IMR-90 (cell line): ENCODE measurements around the gene ADAMTS19. TPM values are rescaled to one million over a fixed set of nuclear protein-coding genes. Genes with fewer than 3 reads are reported as not detected.

ENCODE experiments used
- ATAC-seq: fragments of 200-7000 bp; cut with Tn5 transposase; 2 replicates; pipeline ENCODE4 v1.9.1; 2020; ENCODE audit warnings: low read depth, mild to moderate bottlenecking, moderate library complexity
- BruUV-seq: library from RNA; stranded (reverse); fragments of 400-500 nt; replicated peaks from 2 replicates; lab custom pipeline; 2021; lab: Mats Ljungman, UMichigan
- CTCF ChIA-PET: fragments of 300-600 bp; formaldehyde crosslinking; extraction: SDS; loops from one replicate; lab custom pipeline; 2021; ENCODE audit warnings: antibody characterized with exemption; lab: Yijun Ruan, JAX
- POLR2A ChIA-PET: fragments of 300-600 bp; sonication (Branson Sonifier 250); formaldehyde crosslinking; loops from one replicate; lab custom pipeline; 2022; ENCODE audit warnings: antibody characterized with exemption; ENCODE audit not compliant: unreplicated experiment; lab: Charles Lee
- DNase-seq: peaks from one replicate; pipeline ENCODE4 v3.0.0; 2013
- H2AFZ ChIP-seq: replicated peaks from 2 replicates; pipeline ENCODE3; 2013; ENCODE audit warnings: low read length, mild to moderate bottlenecking; ENCODE audit not compliant: poor library complexity
- H2AK5ac ChIP-seq: 2 replicates; pipeline ENCODE4 v1.6.1; 2013; ENCODE audit warnings: low read depth, low read length, inconsistent platforms
- H2AK9ac ChIP-seq: replicated peaks from 2 replicates; pipeline ENCODE3; 2013; ENCODE audit warnings: mild to moderate bottlenecking, low read depth, low read length, moderate library complexity; ENCODE audit not compliant: poor library complexity
- H2BK120ac ChIP-seq: 2 replicates; pipeline ENCODE4 v1.6.1; 2013; ENCODE audit warnings: low read depth, low read length, inconsistent platforms
- H2BK15ac ChIP-seq: 3 replicates; pipeline ENCODE4 v1.6.1; 2013; ENCODE audit warnings: low read depth, low read length, inconsistent platforms
- H2BK20ac ChIP-seq: 2 replicates; pipeline ENCODE4 v1.6.1; 2013; ENCODE audit warnings: low read depth, mild to moderate bottlenecking, inconsistent platforms, low read length, moderate library complexity
- H2BK5ac ChIP-seq: 2 replicates; pipeline ENCODE4 v1.6.1; 2013; ENCODE audit warnings: mild to moderate bottlenecking, low read depth, low read length, inconsistent platforms; ENCODE audit not compliant: poor library complexity, severe bottlenecking
- H3K14ac ChIP-seq: replicated peaks from 2 replicates; pipeline ENCODE4 v1.6.1; 2013; ENCODE audit warnings: low read depth, low read length, inconsistent platforms
- H3K18ac ChIP-seq: 2 replicates; pipeline ENCODE4 v1.6.1; 2013; ENCODE audit warnings: low read depth, low read length, control low read depth
- H3K23ac ChIP-seq: 2 replicates; pipeline ENCODE4 v1.6.1; 2013; ENCODE audit warnings: low read depth, low read length, inconsistent platforms
- H3K27ac ChIP-seq: 2 replicates; pipeline ENCODE4 v1.5.1; 2013; ENCODE audit warnings: mild to moderate bottlenecking, control low read depth, low read length; ENCODE audit not compliant: insufficient read depth
- H3K27me3 ChIP-seq: 2 replicates; pipeline ENCODE4 v1.6.1; 2013; ENCODE audit warnings: low read length; ENCODE audit not compliant: control insufficient read depth, insufficient read depth
- H3K36me3 ChIP-seq: 2 replicates; pipeline ENCODE4 v1.6.1; 2013; ENCODE audit warnings: low read length, mixed read lengths; ENCODE audit not compliant: control insufficient read depth, insufficient read depth
- H3K4ac ChIP-seq: 2 replicates; pipeline ENCODE4 v1.6.1; 2013; ENCODE audit warnings: low read depth, low read length, inconsistent platforms
- H3K4me1 ChIP-seq: 2 replicates; pipeline ENCODE4 v1.6.1; 2013; ENCODE audit warnings: low read length, mixed read lengths; ENCODE audit not compliant: control insufficient read depth, insufficient read depth
- H3K4me2 ChIP-seq: 2 replicates; pipeline ENCODE4 v1.6.1; 2013; ENCODE audit warnings: low read depth, mild to moderate bottlenecking, control low read depth, low read length, moderate library complexity
- H3K4me3 ChIP-seq: 2 replicates; pipeline ENCODE4 v1.5.1; 2013; ENCODE audit warnings: low read depth, mild to moderate bottlenecking, control low read depth, low read length, moderate library complexity; ENCODE audit not compliant: insufficient read depth
- H3K56ac ChIP-seq: 2 replicates; pipeline ENCODE4 v1.6.1; 2013; ENCODE audit warnings: low read length, inconsistent platforms; ENCODE audit not compliant: insufficient read depth; ENCODE audit errors: extremely low read depth
- H3K79me1 ChIP-seq, 2 experiments: 2 replicates each; pipeline ENCODE4 v1.6.1; 2013; ENCODE audit warnings: low read length in 2 of 2, inconsistent platforms in 1 of 2, low read depth in 1 of 2
- H3K9ac ChIP-seq: 2 replicates; pipeline ENCODE4 v1.6.1; 2013; ENCODE audit warnings: low read depth, low read length, control low read depth
- H3K9me1 ChIP-seq: 2 replicates; pipeline ENCODE4 v1.6.1; 2013; ENCODE audit warnings: low read length, inconsistent platforms; ENCODE audit not compliant: insufficient read depth
- H3K9me3 ChIP-seq: 2 replicates; pipeline ENCODE4 v1.6.1; 2013; ENCODE audit warnings: low read length; ENCODE audit not compliant: control insufficient read depth, insufficient read depth
- H4K20me1 ChIP-seq: 2 replicates; pipeline ENCODE4 v1.6.1; 2013; ENCODE audit warnings: low read length, inconsistent platforms; ENCODE audit not compliant: insufficient read depth
- H4K5ac ChIP-seq: 2 replicates; pipeline ENCODE4 v1.6.1; 2013; ENCODE audit warnings: mild to moderate bottlenecking, low read depth, low read length, control low read depth
- H4K8ac ChIP-seq, 2 experiments: 2 replicates each; pipeline ENCODE4 v1.6.1; 2013; ENCODE audit warnings: low read depth in 2 of 2, low read length in 2 of 2, control low read depth in 1 of 2, inconsistent platforms in 1 of 2
- H4K91ac ChIP-seq: 2 replicates; pipeline ENCODE4 v1.6.1; 2013; ENCODE audit warnings: low read depth, low read length, inconsistent platforms; ENCODE audit not compliant: insufficient read depth
- RCOR1 ChIP-seq: IDR thresholded peaks from 2 replicates; pipeline ENCODE4 v1.6.1; 2012; ENCODE audit warnings: mild to moderate bottlenecking, low read length, improper control_type of control experiment; ENCODE audit not compliant: insufficient replicate concordance
- WGBS, 2 experiments: methylation state at CpG; one replicate each; pipeline versions ENCODE4 v1.1.5 to v1.1.7; 2013; ENCODE audit warnings: missing lambda C conversion rate in 2 of 2; ENCODE audit not compliant: insufficient read length in 1 of 2; ENCODE audit errors: extremely low coverage in 2 of 2; 5-methylcytosine and 5-hydroxymethylcytosine counted together
- dilution Hi-C: fragments of 300-500 bp; cut with HindIII; formaldehyde crosslinking; loops from one replicate; pipeline ENCODE4 v1.14.3; 2018; ENCODE audit warnings: low sequenced_read_pairs; ENCODE audit not compliant: unreplicated experiment
- in situ Hi-C: fragments of 300-500 bp; cut with MboI; formaldehyde crosslinking; loops from 3 replicates; pipeline ENCODE4 v1.14.3; 2019; ENCODE audit warnings: low sequenced_read_pairs, inconsistent platforms, mixed read lengths
- intact Hi-C: fragments of 100-400 bp; cut with micrococcal nuclease; formaldehyde crosslinking; loops from 2 replicates; pipeline ENCODE4 v1.10.0; 2022
- polyA plus RNA-seq, 3 experiments: library from polyadenylated mRNA; depleted of rRNA; stranded (reverse); fragments of >200 nt; gene quantifications; 2 replicates each; pipeline ENCODE4 v1.2.3, GENCODE V29; 2012; ENCODE audit warnings: low replicate concordance in 1 of 3
- total RNA-seq: library from RNA; depleted of rRNA; stranded (reverse); fragments of >200 nt; gene quantifications from 2 replicates; pipeline ENCODE4 v1.2.3, GENCODE V29; 2012
- TF ChIP-seq, protein P1 (sequence below): conservative IDR thresholded peaks from 2 replicates; pipeline ENCODE4 v1.5.1; 2012; ENCODE audit warnings: mild to moderate bottlenecking, low read depth, low read length, improper control_type of control experiment

Gene ADAMTS19
- total and polyA plus RNA-seq, 2 of the 4 experiments (the other 2 are of a cell fraction), result under 0.01 to 0.17 TPM

DNA sequence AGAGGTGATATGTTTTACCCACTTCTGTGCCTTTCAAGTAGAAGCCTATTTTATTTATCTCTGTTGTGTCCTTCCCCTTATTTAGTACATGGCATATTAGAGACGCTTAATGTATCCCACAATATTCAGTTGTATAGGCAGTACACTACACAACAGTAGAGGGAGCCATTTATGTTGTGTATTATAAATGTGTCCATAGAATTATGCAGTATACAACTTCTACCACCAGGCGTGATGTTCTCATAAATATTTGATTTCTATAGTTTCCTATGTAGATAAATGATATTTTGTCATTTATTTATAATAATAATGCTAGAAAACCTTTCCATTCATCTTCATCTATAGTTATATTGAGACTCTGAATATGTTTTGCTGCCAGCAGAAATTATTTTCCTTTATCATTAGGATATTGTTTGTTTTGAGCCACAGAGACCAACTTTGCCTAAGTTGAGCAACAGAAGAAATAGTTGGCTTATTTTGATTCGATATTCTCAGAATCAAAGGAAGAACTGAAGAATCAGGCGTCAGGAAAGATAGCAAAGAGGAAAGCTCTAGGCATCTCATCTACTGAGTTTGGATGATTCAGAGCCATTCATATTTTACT lies 81.7 kb downstream of the ADAMTS19 start:
- in situ Hi-C loops, result no loop called here
- BruUV-seq, result no TSS peak
- Histone ChIP-seq H3K4ac (no peak overlapping the region), H4K5ac (no peak overlapping the region), H3K9me3 (no peaks in the 10 kb centered on the region), H3K23ac (no peak overlapping the region), H3K9ac (no peak overlapping the region), H3K27ac (no peak overlapping the region), H4K8ac (no peak overlapping the region), H3K56ac (no peak overlapping the region), H3K4me2 (no peak overlapping the region), H3K36me3 (no peaks in the 10 kb centered on the region), H2AK5ac (no peak overlapping the region), H3K79me1 (no peaks in the 10 kb centered on the region), H2BK15ac (no peak overlapping the region), H2AFZ (no peak overlapping the region), H2BK5ac (no peak overlapping the region), H3K14ac (no peak overlapping the region), H2BK20ac (no peak overlapping the region), H4K91ac (no peak overlapping the region), H3K4me3 (no peak overlapping the region), H4K20me1 (no peaks in the 10 kb centered on the region), H2BK120ac (no peak overlapping the region), H3K9me1 (no peaks in the 10 kb centered on the region), H3K27me3 (no peaks in the 10 kb centered on the region), H2AK9ac (no peak overlapping the region), H3K4me1 (no peaks in the 10 kb centered on the region), H3K18ac (no peak overlapping the region)
- ChIA-PET CTCF (no interaction called here), POLR2A (no interaction called here)
- dilution Hi-C loops, result no loop called here
- WGBS, 2 experiments, result no CpG with 5 or more reads among the region's 4 CpGs
- DNase-seq (peak; percentile 9), ATAC-seq (peak; percentile 54; the same call in 1 of the 2 replicates)
- no peak for TF ChIP-seq RCOR1
- TF ChIP-seq, protein P1, sequence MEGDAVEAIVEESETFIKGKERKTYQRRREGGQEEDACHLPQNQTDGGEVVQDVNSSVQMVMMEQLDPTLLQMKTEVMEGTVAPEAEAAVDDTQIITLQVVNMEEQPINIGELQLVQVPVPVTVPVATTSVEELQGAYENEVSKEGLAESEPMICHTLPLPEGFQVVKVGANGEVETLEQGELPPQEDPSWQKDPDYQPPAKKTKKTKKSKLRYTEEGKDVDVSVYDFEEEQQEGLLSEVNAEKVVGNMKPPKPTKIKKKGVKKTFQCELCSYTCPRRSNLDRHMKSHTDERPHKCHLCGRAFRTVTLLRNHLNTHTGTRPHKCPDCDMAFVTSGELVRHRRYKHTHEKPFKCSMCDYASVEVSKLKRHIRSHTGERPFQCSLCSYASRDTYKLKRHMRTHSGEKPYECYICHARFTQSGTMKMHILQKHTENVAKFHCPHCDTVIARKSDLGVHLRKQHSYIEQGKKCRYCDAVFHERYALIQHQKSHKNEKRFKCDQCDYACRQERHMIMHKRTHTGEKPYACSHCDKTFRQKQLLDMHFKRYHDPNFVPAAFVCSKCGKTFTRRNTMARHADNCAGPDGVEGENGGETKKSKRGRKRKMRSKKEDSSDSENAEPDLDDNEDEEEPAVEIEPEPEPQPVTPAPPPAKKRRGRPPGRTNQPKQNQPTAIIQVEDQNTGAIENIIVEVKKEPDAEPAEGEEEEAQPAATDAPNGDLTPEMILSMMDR, result peak; percentile 25
- intact Hi-C loops, result loop anchor here (5.0 kb wide), 1 partner anchor 226 kb away; no protein-coding TSS in a partner anchor
